HepG2 (cell line): ENCODE data around the gene TPST2. TPM values are rescaled to one million over a fixed set of nuclear protein-coding genes. Genes with fewer than 3 reads are reported as not detected.

Experiments
- ATAC-seq: fragments of 200-7000 bp; cut with Tn5 transposase; 3 replicates; pipeline ENCODE4 v1.9.1; 2020; ENCODE audit warnings: mild to moderate bottlenecking, moderate library complexity
- BruUV-seq: library from RNA; stranded (reverse); fragments of 400-500 nt; replicated peaks from 2 replicates; lab custom pipeline; 2021; lab: Mats Ljungman, UMichigan
- CTCF ChIA-PET: fragments of 300-600 bp; formaldehyde crosslinking; extraction: SDS; loops from one replicate; lab custom pipeline; 2021; ENCODE audit warnings: low total read pairs, inconsistent platforms, low intra/inter-chr PET ratio; lab: Yijun Ruan, JAX
- POLR2A ChIA-PET: fragments of 350-600 bp; sonication (Branson Sonifier 250); formaldehyde crosslinking; loops from one replicate; lab custom pipeline; 2020; ENCODE audit warnings: antibody characterized with exemption, inconsistent platforms; lab: Yijun Ruan, JAX
- DNase-seq: peaks from one replicate; pipeline ENCODE4 v3.0.0-alpha.2; 2015; ENCODE audit warnings: low spot score
- FAIRE-seq: peaks from 3 replicates; lab custom pipeline; 2011; peaks lifted over from hg19 to GRCh38; lab: Jason Lieb, UNC
- H2AFZ ChIP-seq: one replicate; pipeline ENCODE4 v1.6.1; 2011; ENCODE audit warnings: low read length, inconsistent platforms
- H3K27ac ChIP-seq: fragments of 300-600 bp; 3 replicates; pipeline ENCODE4 v1.8.0; 2011; ENCODE audit warnings: mixed run types, mild to moderate bottlenecking, mixed read lengths, low read length, inconsistent platforms; ENCODE audit not compliant: insufficient read depth; ENCODE audit errors: extremely low read length
- H3K27me3 ChIP-seq, 2 experiments: fragments of 200-600 bp in 1 of 2; 2 replicates in 1 of 2; 3 replicates in 1 of 2; pipeline versions ENCODE4 v1.6.0 to v1.8.0; 2011; ENCODE audit warnings: low read length in 2 of 2, mild to moderate bottlenecking in 2 of 2, moderate library complexity in 2 of 2, inconsistent platforms in 1 of 2; ENCODE audit not compliant: insufficient read depth in 2 of 2, control insufficient read depth in 1 of 2
- H3K36me3 ChIP-seq, 2 experiments: fragments of 200-600 bp in 1 of 2; replicated peaks in 1 of 2; 2 replicates in 1 of 2; 3 replicates in 1 of 2; pipeline versions ENCODE4 v1.5.1 to v1.8.0; 2011; ENCODE audit warnings: low read length in 2 of 2, inconsistent platforms in 1 of 2; ENCODE audit not compliant: insufficient read depth in 2 of 2, control insufficient read depth in 1 of 2
- H3K4me1 ChIP-seq: 2 replicates; pipeline ENCODE4 v1.5.1; 2012; ENCODE audit warnings: low read length, inconsistent platforms; ENCODE audit not compliant: insufficient read depth
- H3K4me2 ChIP-seq: 2 replicates; pipeline ENCODE4 v1.6.0; 2011; ENCODE audit warnings: low read depth, low read length, inconsistent platforms
- H3K4me3 ChIP-seq, 3 experiments: fragments of 200-600 bp in 1 of 3; sonication (generic), shearing (Covaris generic) in 1 of 3; replicated peaks in 1 of 3; 2 replicates each; pipeline ENCODE4 v1.5.1; 2011 to 2016; ENCODE audit warnings: low read length in 3 of 3, inconsistent platforms in 2 of 3, low read depth in 2 of 3, mild to moderate bottlenecking in 2 of 3, control low read depth in 1 of 3, mixed read lengths in 1 of 3; ENCODE audit not compliant: insufficient read depth in 1 of 3
- H3K79me2 ChIP-seq: one replicate; pipeline ENCODE4 v1.6.1; 2011; ENCODE audit warnings: low read length, inconsistent platforms; ENCODE audit not compliant: insufficient read depth
- H3K9ac ChIP-seq: 2 replicates; pipeline ENCODE4 v1.6.0; 2011; ENCODE audit warnings: mild to moderate bottlenecking, low read depth, low read length, inconsistent platforms; ENCODE audit not compliant: insufficient read depth
- H3K9me3 ChIP-seq: 2 replicates; pipeline ENCODE4 v1.5.1; 2012; ENCODE audit warnings: mild to moderate bottlenecking, low read length
- H4K20me1 ChIP-seq: 2 replicates; pipeline ENCODE4 v1.6.0; 2011; ENCODE audit warnings: inconsistent platforms, mild to moderate bottlenecking, low read length, moderate library complexity; ENCODE audit not compliant: insufficient read depth
- TBX2 ChIP-seq: sonication (generic); formaldehyde crosslinking; IDR thresholded peaks from 2 replicates; pipeline ENCODE4 v1.5.0; 2020; ENCODE audit warnings: missing genetic modification reagents, mild to moderate bottlenecking, borderline replicate concordance
- ZKSCAN5 ChIP-seq: sonication (generic); formaldehyde crosslinking; IDR thresholded peaks from 2 replicates; pipeline ENCODE4 v1.5.1; 2020; ENCODE audit warnings: mild to moderate bottlenecking, missing genetic modification reagents
- ZNF33A ChIP-seq: sonication (generic); formaldehyde crosslinking; IDR thresholded peaks from 2 replicates; pipeline ENCODE4 v1.5.1; 2020; ENCODE audit warnings: missing genetic modification reagents, mild to moderate bottlenecking, moderate library complexity, borderline replicate concordance
- ZNF629 ChIP-seq: sonication (generic); formaldehyde crosslinking; conservative IDR thresholded peaks from 2 replicates; pipeline ENCODE4 v1.5.0; 2020; ENCODE audit warnings: missing genetic modification reagents
- WGBS: methylation state at CpG from one replicate; pipeline ENCODE4 v1.1.6; 2017; ENCODE audit warnings: low lambda C conversion rate; 5-methylcytosine and 5-hydroxymethylcytosine counted together
- in situ Hi-C: cut with HindIII; loops from 2 replicates; pipeline ENCODE4 v1.10.0; 2017; ENCODE audit warnings: low pct_unique_long_range_greater_than_20kb; ENCODE audit not compliant: extremely low pct_ligation_motif_present
- intact Hi-C: fragments of 100-400 bp; cut with micrococcal nuclease; formaldehyde crosslinking; loops from one replicate; pipeline ENCODE4 v1.10.0; 2022; ENCODE audit not compliant: unreplicated experiment
- polyA plus RNA-seq, 8 experiments: library from polyadenylated mRNA; depleted of rRNA in 3 of 8; stranded (reverse) in 7 of 8; unstranded in 1 of 8; fragments of >200 nt; fragmentation: Illumina TruSeq in 4 of 8; extraction: Trizol in 4 of 8; gene quantifications; 2 replicates each; pipeline versions ENCODE4 v1.2.1 to v1.2.3, GENCODE V29; 2011 to 2016; ENCODE audit warnings: low read depth in 4 of 8, missing spikeins in 1 of 8, mixed read lengths in 1 of 8; ENCODE audit not compliant: insufficient read depth in 1 of 8
- total RNA-seq, 5 experiments: library from RNA; depleted of rRNA; stranded (reverse); fragments of >200 nt; fragmentation: Illumina TruSeq; extraction: Trizol; gene quantifications; 2 replicates each; pipeline ENCODE4 v1.2.3, GENCODE V29; 2016; ENCODE audit warnings: low read depth in 1 of 5

TPST2 gene
- total and polyA plus RNA-seq, 2 of the 13 experiments (the other 11 are each of a cell fraction or from before 2014, with no cell fraction given), result 15.2 to 23.8 TPM

- no peak for ATAC-seq
- Histone ChIP-seq H3K27me3 (peaks cover 0 to 10% of the 10 kb centered on the region in 2 experiments; a peak in 2 of 5 replicates), H3K4me3 (no peak overlapping the region), H3K36me3 (no peaks in the 10 kb centered on the region), H3K4me2 (no peak overlapping the region), H3K4me1 (peaks cover 23% of the 10 kb centered on the region), H3K79me2 (peaks cover 7% of the 10 kb centered on the region), H3K9me3 (no peaks in the 10 kb centered on the region), H3K9ac (no peak overlapping the region), H4K20me1 (no peaks in the 10 kb centered on the region), H3K27ac (no peak overlapping the region), H2AFZ (no peak overlapping the region)
- ChIA-PET POLR2A (no interaction called here), CTCF (no interaction called here)
- TF ChIP-seq ZNF629 (peak; percentile 55), TBX2 (no peak)
- intact Hi-C loops (loop anchor here (5.0 kb wide), 1 partner anchor 81 kb away; the partner anchor contains the start of gene TFIP11), in situ Hi-C loops (no loop called here)
- no TSS peak for BruUV-seq
- WGBS, result 0% methylated on average over 1 of the region's 1 CpG
- DNase-seq, result no peak
- no peak for FAIRE-seq
Observed at GRCh38 chr22:26593763-26594162, 3.8 kb upstream of the TPST2 start.

- in situ Hi-C loops, result no loop called here
- H3K4me1 ChIP-seq, result peaks cover 26% of the 10 kb centered on the region
- FAIRE-seq (no peak), ATAC-seq (no peak), DNase-seq (no peak)
- peaks cover 10% of the 10 kb centered on the region for H3K79me2 ChIP-seq
- no peaks in the 10 kb centered on the region for H3K9me3 ChIP-seq
- H2AFZ ChIP-seq, result no peak overlapping the region
- H3K9ac ChIP-seq, result no peak overlapping the region
- H3K36me3 ChIP-seq, result no peaks in the 10 kb centered on the region
- POLR2A ChIA-PET, result no interaction called here
- TF ChIP-seq ZKSCAN5 (0 out of 2 replicates have a peak, but pooled peaks have one; percentile 52), ZNF33A (CRISPR knock-in tag) (no peak)
- WGBS, result 26% methylated on average over 4 of the region's 4 CpGs
- intact Hi-C loops, result loop anchor here (5.0 kb wide), 1 partner anchor 80 kb away; the partner anchor contains the start of gene TFIP11
- BruUV-seq, result no TSS peak
- no peak overlapping the region for H3K27ac ChIP-seq
- H3K27me3 ChIP-seq, result peaks cover 0 to 7% of the 10 kb centered on the region in 2 experiments; a peak in 1 of 5 replicates
- CTCF ChIA-PET, result no interaction called here
- no peaks in the 10 kb centered on the region for H4K20me1 ChIP-seq
- no peak overlapping the region for H3K4me2 ChIP-seq
- H3K4me3 ChIP-seq, result no peak overlapping the region
Observed at GRCh38 chr22:26592421-26592891, 2.5 kb upstream of the TPST2 start.
